HCT116 (cell line): Measurements from ENCODE around the gene ELMO2. TPM values are rescaled to one million over a fixed set of nuclear protein-coding genes. Genes with fewer than 3 reads are reported as not detected.

ENCODE experiments used
- ATAC-seq: fragments of 200-7000 bp; cut with Tn5 transposase; 2 replicates; pipeline ENCODE4 v1.9.1; 2020; ENCODE audit warnings: mild to moderate bottlenecking, moderate library complexity
- BruUV-seq: library from RNA; stranded (reverse); fragments of 400-500 nt; replicated peaks from 2 replicates; lab custom pipeline; 2021; lab: Mats Ljungman, UMichigan
- CTCF ChIA-PET: fragments of 300-600 bp; sonication (Branson Sonifier 250); formaldehyde crosslinking; loops from one replicate; lab custom pipeline; 2021; ENCODE audit warnings: antibody characterized with exemption; lab: Charles Lee
- POLR2A ChIA-PET: fragments of 300-600, 350-600 bp; sonication (Branson Sonifier 250); formaldehyde crosslinking; loops from one replicate; lab custom pipeline; 2021; ENCODE audit warnings: antibody characterized with exemption; lab: Charles Lee
- RAD21 ChIA-PET, 2 experiments: fragments of 300-600 bp; sonication (Branson Sonifier 250); formaldehyde crosslinking; loops; one replicate each; lab custom pipeline; 2023; ENCODE audit warnings: low total read pairs in 2 of 2; ENCODE audit not compliant: uncharacterized antibody in 2 of 2, unreplicated experiment in 2 of 2, low non-redundant PET in 1 of 2; lab: Charles Lee
- DNase-seq: peaks from one replicate; pipeline ENCODE4 v3.0.0-alpha.2; 2010; ENCODE audit warnings: low read depth, low spot score
- H2AFZ ChIP-seq: fragments of 200-600 bp; shearing (Covaris generic), sonication (generic); 2 replicates; pipeline ENCODE4 v1.6.1; 2017; ENCODE audit warnings: low read depth, mixed run types, mixed read lengths, antibody characterized with exemption, low read length; ENCODE audit not compliant: poor library complexity, severe bottlenecking
- H3K27ac ChIP-seq: 2 replicates; pipeline ENCODE4 v1.5.1; 2012; ENCODE audit warnings: low read depth, low read length
- H3K27me3 ChIP-seq: fragments of 200-600 bp; sonication (generic); 2 replicates; pipeline ENCODE4 v1.6.1; 2016; ENCODE audit warnings: mixed run types, low read length, mixed read lengths; ENCODE audit not compliant: insufficient read depth
- H3K36me3 ChIP-seq, 2 experiments: fragments of 200-500 bp in 1 of 2; fragments of 200-600 bp in 1 of 2; sonication (Bioruptor generic) in 1 of 2; sonication (generic) in 1 of 2; 2 replicates each; pipeline versions ENCODE4 v1.5.1 to v1.6.1; 2014 to 2016; ENCODE audit warnings: low read length in 2 of 2, inconsistent platforms in 1 of 2, mixed read lengths in 1 of 2, mixed run types in 1 of 2; ENCODE audit not compliant: insufficient read depth in 2 of 2, control insufficient read depth in 1 of 2
- H3K4me1 ChIP-seq, 2 experiments: fragments of 200-600 bp in 1 of 2; sonication (generic) in 1 of 2; 2 replicates each; pipeline versions ENCODE4 v1.5.1 to v1.6.1; 2012 to 2017; ENCODE audit warnings: low read length in 2 of 2, inconsistent platforms in 1 of 2, mild to moderate bottlenecking in 1 of 2, mixed read lengths in 1 of 2, mixed run types in 1 of 2, moderate library complexity in 1 of 2; ENCODE audit not compliant: insufficient read depth in 2 of 2, control insufficient read depth in 1 of 2
- H3K4me2 ChIP-seq: fragments of 200-600 bp; sonication (generic); 2 replicates; pipeline ENCODE4 v1.6.1; 2017; ENCODE audit warnings: mixed run types, low read length, mixed read lengths
- H3K4me3 ChIP-seq, 2 experiments: fragments of 200-600 bp in 1 of 2; sonication (generic) in 1 of 2; replicated peaks in 1 of 2; 2 replicates each; pipeline ENCODE4 v1.5.1; 2011 to 2016; ENCODE audit warnings: low read length in 2 of 2, control low read depth in 1 of 2, low read depth in 1 of 2, mild to moderate bottlenecking in 1 of 2, mixed read lengths in 1 of 2, mixed run types in 1 of 2
- H3K79me2 ChIP-seq: fragments of 200-600 bp; sonication (generic); 2 replicates; pipeline ENCODE4 v1.6.1; 2017; ENCODE audit warnings: mild to moderate bottlenecking, mixed run types, low read length, moderate library complexity, mixed read lengths; ENCODE audit not compliant: insufficient read depth
- H3K9ac ChIP-seq: fragments of 200-600 bp; sonication (generic); 2 replicates; pipeline ENCODE4 v1.6.1; 2016; ENCODE audit warnings: low read length, mixed read lengths
- H3K9me2 ChIP-seq: fragments of 200-600 bp; sonication (generic), shearing (Covaris generic); 2 replicates; pipeline ENCODE4 v1.6.1; 2017; ENCODE audit warnings: mixed run types, mild to moderate bottlenecking, moderate library complexity; ENCODE audit not compliant: insufficient read depth
- H3K9me3 ChIP-seq, 2 experiments: fragments of 200-500 bp in 1 of 2; fragments of 200-600 bp in 1 of 2; sonication (Bioruptor generic) in 1 of 2; sonication (generic) in 1 of 2; 2 replicates each; pipeline ENCODE4 v1.6.1; 2014 to 2017; ENCODE audit warnings: low read length in 2 of 2, mixed read lengths in 2 of 2, inconsistent platforms in 1 of 2, low read depth in 1 of 2, mild to moderate bottlenecking in 1 of 2, mixed run types in 1 of 2, moderate library complexity in 1 of 2; ENCODE audit not compliant: control insufficient read depth in 1 of 2, insufficient read depth in 1 of 2
- H4K20me1 ChIP-seq: fragments of 200-600 bp; sonication (generic), shearing (Covaris generic); 2 replicates; pipeline ENCODE4 v1.6.1; 2017; ENCODE audit warnings: mixed run types, mild to moderate bottlenecking, moderate library complexity; ENCODE audit not compliant: insufficient read depth
- CBX3 ChIP-seq: IDR thresholded peaks from 2 replicates; pipeline ENCODE4 v1.6.1; 2012; ENCODE audit warnings: low read depth
- EGR1 ChIP-seq: IDR thresholded peaks from 2 replicates; pipeline ENCODE4 v1.6.1; 2012; ENCODE audit warnings: low read depth
- EZH2phosphoT487 ChIP-seq: fragments of 200-600 bp; IDR thresholded peaks from 2 replicates; pipeline ENCODE4 v1.6.1; 2018; ENCODE audit warnings: antibody characterized with exemption, borderline replicate concordance
- FOSL1 ChIP-seq: IDR thresholded peaks from 2 replicates; pipeline ENCODE4 v1.6.1; 2012; ENCODE audit warnings: low read depth
- POLR2AphosphoS5 ChIP-seq: IDR thresholded peaks from 2 replicates; pipeline ENCODE4 v1.6.1; 2011; ENCODE audit warnings: mild to moderate bottlenecking, low read depth, low read length, moderate library complexity
- RAD21 ChIP-seq: IDR thresholded peaks from 2 replicates; pipeline ENCODE4 v1.6.1; 2012; ENCODE audit warnings: low read depth, mild to moderate bottlenecking
- REST ChIP-seq: IDR thresholded peaks from 2 replicates; pipeline ENCODE4 v1.6.1; 2012; ENCODE audit warnings: low read depth
- SRF ChIP-seq: IDR thresholded peaks from 2 replicates; pipeline ENCODE4 v1.6.1; 2012; ENCODE audit warnings: low read depth
- intact Hi-C: fragments of 100-400 bp; cut with micrococcal nuclease; formaldehyde crosslinking; loops from 2 replicates; pipeline ENCODE4 v1.10.0; 2022
- total RNA-seq: library from RNA; stranded (reverse); gene quantifications from one replicate; pipeline ENCODE4 v1.2.1, GENCODE V29; 2021; ENCODE audit not compliant: unreplicated experiment
- TF ChIP-seq, protein P1 (sequence below): IDR thresholded peaks from 2 replicates; pipeline ENCODE4 v1.6.1; 2012

The ELMO2 gene
- total RNA-seq, 1 experiment from 2014 or later, result 22.9 TPM

GRCh38 chr20:46322641-46323040 lies 83.8 kb downstream of the ELMO2 start:
- H3K9me2 ChIP-seq, result no peaks in the 10 kb centered on the region
- H3K27me3 ChIP-seq, result no peaks in the 10 kb centered on the region; the same call in 1 of the 2 replicates
- no peaks in the 10 kb centered on the region for H4K20me1 ChIP-seq
- TF ChIP-seq SRF, result no peak
- TF ChIP-seq REST, result no peak
- TF ChIP-seq FOSL1, result no peak
- TF ChIP-seq EZH2phosphoT487, result no peak
- no peak for TF ChIP-seq EGR1
- TF ChIP-seq RAD21, result no peak
- no peak for TF ChIP-seq POLR2AphosphoS5
- TF ChIP-seq, protein P1, sequence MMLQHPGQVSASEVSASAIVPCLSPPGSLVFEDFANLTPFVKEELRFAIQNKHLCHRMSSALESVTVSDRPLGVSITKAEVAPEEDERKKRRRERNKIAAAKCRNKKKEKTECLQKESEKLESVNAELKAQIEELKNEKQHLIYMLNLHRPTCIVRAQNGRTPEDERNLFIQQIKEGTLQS, result no peak
- TF ChIP-seq CBX3, result no peak
- H3K4me2 ChIP-seq, result no peak overlapping the region
- ChIA-PET POLR2A (no interaction called here), RAD21 (no interaction called here), CTCF (interaction anchor here (0.6 to 1.1 kb wide), 2 partner anchors 192 to 300 kb away, joined by 3 read pairs; no protein-coding TSS in a partner anchor)
- no peaks in the 10 kb centered on the region for H3K36me3 ChIP-seq
- no peak overlapping the region for H2AFZ ChIP-seq
- H3K4me3 ChIP-seq, result no peak overlapping the region
- no peak overlapping the region for H3K27ac ChIP-seq
- no peaks in the 10 kb centered on the region for H3K4me1 ChIP-seq
- intact Hi-C loops, result loop anchor here (10.0 kb wide), 1 partner anchor 298 kb away; the partner anchor contains the start of gene SLC12A5
- H3K9me3 ChIP-seq, result no peaks in the 10 kb centered on the region
- no TSS peak for BruUV-seq
- H3K9ac ChIP-seq, result no peak overlapping the region
- no peaks in the 10 kb centered on the region for H3K79me2 ChIP-seq
- DNase-seq (no peak), ATAC-seq (no peak)
